Skin epidermis (tissue), 12 donors: Measurements from ENCODE around the gene OST4.

ENCODE experiments used
- H3K27ac ChIP-seq, 21 experiments: fragments of 200-600 bp; sonication (generic) in 11 of 21; one replicate each; pipeline ENCODE4 v1.5.0; 2020; ENCODE audit warnings: mild to moderate bottlenecking in 3 of 21, inconsistent platforms in 2 of 21, moderate library complexity in 2 of 21
- H3K4me3 ChIP-seq, 7 experiments: fragments of 200-600 bp; sonication (generic) in 2 of 7; one replicate each; pipeline ENCODE4 v1.5.0; 2020; ENCODE audit warnings: inconsistent platforms in 2 of 7, mild to moderate bottlenecking in 2 of 7, moderate library complexity in 1 of 7

The OST4 gene

GRCh38 chr2:27094353-27094984 is 23.0 kb upstream of the OST4 start:
- H3K27ac ChIP-seq, result no peak overlapping the region
- no peak overlapping the region for H3K4me3 ChIP-seq

- Histone ChIP-seq H3K27ac (no peak overlapping the region), H3K4me3 (no peak overlapping the region)
Measured at GRCh38 chr2:27093430-27094352, 22.2 kb upstream of the OST4 start.

GRCh38 chr2:27092696-27093429 is 21.4 kb upstream of the OST4 start:
- H3K27ac ChIP-seq, result no peak overlapping the region
- H3K4me3 ChIP-seq, result no peak overlapping the region

- Histone ChIP-seq H3K4me3 (no peak overlapping the region), H3K27ac (no peak overlapping the region)
Measured at GRCh38 chr2:27091746-27092695, 20.6 kb upstream of the OST4 start.

- no peak overlapping the region for H3K27ac ChIP-seq
- no peak overlapping the region for H3K4me3 ChIP-seq
Measured at GRCh38 chr2:27089111-27089954, 17.9 kb upstream of the OST4 start.

- Histone ChIP-seq H3K27ac (no peak overlapping the region), H3K4me3 (no peak overlapping the region)
Measured at GRCh38 chr2:27088634-27089033, 17.2 kb upstream of the OST4 start.

- no peak overlapping the region for H3K27ac ChIP-seq
Measured at GRCh38 chr2:27087823-27088410, 16.5 kb upstream of the OST4 start.

GRCh38 chr2:27086724-27087593 is 15.5 kb upstream of the OST4 start, which contains the start of gene KHK:
Gene KHK (plus strand): TSS chr2:27086772. CDS start chr2:27087260, 488 bp downstream.
- peak within 1 kb of the TSS; percentile 67 to 94 (median 87) for H3K27ac ChIP-seq
- peak within 1 kb of the TSS; percentile 51 to 83 (median 73) for H3K4me3 ChIP-seq

More at GRCh38 chr2:27087823-27088410, 16.5 kb upstream of the OST4 start:
- no peak overlapping the region for H3K4me3 ChIP-seq

- peak overlapping the region; percentile 51 to 83 (median 73) for H3K4me3 ChIP-seq
Measured at GRCh38 chr2:27086090-27086723, 14.8 kb upstream of the OST4 start.

GRCh38 chr2:27085673-27086089 is 14.2 kb upstream of the OST4 start:
- peak overlapping the region; percentile 51 to 83 (median 73) for H3K4me3 ChIP-seq
- peak overlapping the region; percentile 67 to 94 (median 87) for H3K27ac ChIP-seq

More at GRCh38 chr2:27086090-27086723, 14.8 kb upstream of the OST4 start:
- H3K27ac ChIP-seq, result peak overlapping the region; percentile 67 to 94 (median 87)

GRCh38 chr2:27085062-27085672 is 13.7 kb upstream of the OST4 start:
- Histone ChIP-seq H3K27ac (peak overlapping the region in 20 of 21 experiments; percentile 80 to 94 (median 87)), H3K4me3 (peak overlapping the region; percentile 51 to 83 (median 73))

- H3K27ac ChIP-seq, result peak overlapping the region in 3 of 21 experiments; percentile 27 to 90 (median 87)
- no peak overlapping the region for H3K4me3 ChIP-seq
Measured at GRCh38 chr2:27084297-27085061, 13.0 kb upstream of the OST4 start.

GRCh38 chr2:27083410-27084296 is 12.2 kb upstream of the OST4 start:
- peak overlapping the region in 3 of 21 experiments; percentile 18 to 32 (median 27) for H3K27ac ChIP-seq

More at GRCh38 chr2:27083410-27084296, 12.2 kb upstream of the OST4 start:
- no peak overlapping the region for H3K4me3 ChIP-seq
